ENCODE data around the gene ASIC4. TPM values are rescaled to one million over a fixed set of nuclear protein-coding genes. Genes with fewer than 3 reads are reported as not detected.

ASIC4 gene
- total RNA-seq, 1 experiment from 2014 or later, result 0.79 TPM

- Mint-ChIP-seq H3K27me3 (ENCODE audit: low read depth) (peaks cover 6% of the 10 kb centered on the region), H3K36me3 (no peaks in the 10 kb centered on the region), H3K27ac (no peak overlapping the region), H3K4me1 (peaks cover 29% of the 10 kb centered on the region), H3K9me3 (no peaks in the 10 kb centered on the region), H3K4me3 (no peak overlapping the region)
- ATAC-seq (no peak), DNase-seq (ENCODE audit: low spot score) (no peak)
- ChIA-PET CTCF (interaction anchor here (1.2 to 35.9 kb wide), 4 partner anchors 7 to 46 kb away, joined by 3 to 2316 read pairs (median 54); partner anchors contain the start of genes ASIC4, CHPF and TMEM198), POLR2A (interaction anchor here (0.8 kb wide), 1 partner anchor 91 kb away, joined by 3 read pairs; the partner anchor contains the start of gene DNPEP)
- TF ChIP-seq NR3C1 (CRISPR knock-in tag; conservative IDR thresholded peaks at IDR 0.05; ENCODE audit: low read depth) (no peak), ATF1 (CRISPR knock-in tag; IDR thresholded peaks at IDR 0.05) (no peak), ETV6 (CRISPR knock-in tag; IDR thresholded peaks at IDR 0.05) (no peak), ZSCAN18 (CRISPR knock-in tag; IDR thresholded peaks at IDR 0.05) (no peak), USF1 (CRISPR knock-in tag; IDR thresholded peaks at IDR 0.05) (no peak), CDX4 (CRISPR knock-in tag; IDR thresholded peaks at IDR 0.05; ENCODE audit: borderline replicate concordance) (no peak), ZNF532 (CRISPR knock-in tag; IDR thresholded peaks at IDR 0.05; ENCODE audit: borderline replicate concordance) (no peak), E2F4 (CRISPR knock-in tag; IDR thresholded peaks at IDR 0.05; ENCODE audit: borderline replicate concordance, low read depth) (no peak), PREB (CRISPR knock-in tag; IDR thresholded peaks at IDR 0.05; ENCODE audit: borderline replicate concordance) (no peak)
Observed at GRCh38 chr2:219478916-219479315, 35.4 kb upstream of the ASIC4 start.

GRCh38 chr2:219480004-219480403 is 34.3 kb upstream of the ASIC4 start:
- ChIA-PET CTCF (interaction anchor here (35.9 kb wide), 1 partner anchor 45 kb away, joined by 2316 read pairs; the partner anchor contains the start of genes ASIC4, CHPF and TMEM198), POLR2A (no interaction called here)
- H3K4me1 Mint-ChIP-seq, result peaks cover 30% of the 10 kb centered on the region
- H3K4me3 Mint-ChIP-seq, result no peak overlapping the region
- no peaks in the 10 kb centered on the region for H3K9me3 Mint-ChIP-seq
- H3K27ac Mint-ChIP-seq, result no peak overlapping the region
- ATAC-seq (no peak), DNase-seq (ENCODE audit: low spot score) (no peak)
- no peaks in the 10 kb centered on the region for H3K36me3 Mint-ChIP-seq
- H3K27me3 Mint-ChIP-seq (ENCODE audit: low read depth), result peaks cover 15% of the 10 kb centered on the region
- no peak for TF ChIP-seq ZNF416 (CRISPR knock-in tag; IDR thresholded peaks at IDR 0.05)
- TF ChIP-seq AFF4 (CRISPR knock-in tag; IDR thresholded peaks at IDR 0.05; ENCODE audit: borderline replicate concordance), result no peak
- TF ChIP-seq AR (CRISPR knock-in tag; IDR thresholded peaks at IDR 0.05), result no peak
- no peak for TF ChIP-seq NR1H2 (CRISPR knock-in tag; IDR thresholded peaks at IDR 0.05)
- TF ChIP-seq ZNF232 (CRISPR knock-in tag; IDR thresholded peaks at IDR 0.05), result no peak
- no peak for TF ChIP-seq KAT7 (CRISPR knock-in tag; IDR thresholded peaks at IDR 0.05; ENCODE audit: borderline replicate concordance)
- TF ChIP-seq ZNF671 (CRISPR knock-in tag; IDR thresholded peaks at IDR 0.05), result no peak
- no peak for TF ChIP-seq OVOL2 (CRISPR knock-in tag; IDR thresholded peaks at IDR 0.05; ENCODE audit: borderline replicate concordance)
- no peak for TF ChIP-seq ELF4 (CRISPR knock-in tag; IDR thresholded peaks at IDR 0.05; ENCODE audit: low read depth)

Data from WTC11 (cell line).